Ramos (cell line): ENCODE data around the gene KRT75.
"Not testable (repeated sequence)": the region's sequence is repeated elsewhere in the genome, so short reads cannot be mapped to it uniquely, and the experiment has no call there.

Experiments
- in situ Hi-C: fragments of 300-500 bp; cut with MboI; formaldehyde crosslinking; loops from one replicate; pipeline ENCODE4 v1.14.3; 2022; ENCODE audit warnings: low sequenced_read_pairs; ENCODE audit not compliant: unreplicated experiment

KRT75 gene

GRCh38 chr12:52418576-52419110 lies 15.5 kb downstream of the KRT75 start:
- in situ Hi-C loops: no loop called here

DNA sequence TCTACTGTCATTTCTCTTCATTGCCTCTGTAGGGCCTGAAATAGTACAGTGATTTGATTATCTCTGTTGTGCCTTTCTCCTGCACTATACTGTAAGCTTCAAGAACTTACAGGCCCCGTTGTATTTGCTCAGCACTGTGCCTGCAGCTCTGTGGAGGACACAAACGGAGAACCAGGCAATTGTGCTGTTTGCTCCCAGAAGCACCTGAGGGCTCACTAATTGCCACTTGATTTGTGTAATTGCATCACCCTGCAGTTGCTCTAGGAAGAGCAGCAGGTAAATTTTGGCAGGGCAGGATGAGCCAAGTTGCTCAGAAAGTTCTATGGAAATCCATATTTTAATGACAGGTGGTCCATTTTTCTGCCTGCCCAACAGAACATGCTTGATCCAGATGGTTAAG lies 16.4 kb downstream of the KRT75 start:
- in situ Hi-C loops: no loop called here

DNA sequence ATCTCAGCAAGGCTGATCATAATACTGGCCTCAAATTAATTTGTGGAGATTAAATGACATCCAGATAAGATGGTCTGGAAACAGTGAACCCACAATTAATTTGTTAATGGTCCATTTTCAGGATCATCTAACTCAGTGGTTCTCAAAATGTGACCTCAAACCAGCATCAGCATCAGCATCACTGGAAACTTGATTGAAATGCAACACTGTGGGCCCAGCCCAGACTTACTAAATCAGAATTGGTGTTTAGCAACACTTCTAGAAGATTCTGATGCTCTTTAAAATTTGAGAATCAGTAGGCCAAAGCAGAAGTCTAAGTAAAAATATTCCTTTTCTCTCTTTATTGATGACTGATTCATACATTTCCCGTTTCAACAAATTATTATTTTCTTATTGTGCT lies 17.4 kb downstream of the KRT75 start:
- in situ Hi-C loops: no loop called here

DNA sequence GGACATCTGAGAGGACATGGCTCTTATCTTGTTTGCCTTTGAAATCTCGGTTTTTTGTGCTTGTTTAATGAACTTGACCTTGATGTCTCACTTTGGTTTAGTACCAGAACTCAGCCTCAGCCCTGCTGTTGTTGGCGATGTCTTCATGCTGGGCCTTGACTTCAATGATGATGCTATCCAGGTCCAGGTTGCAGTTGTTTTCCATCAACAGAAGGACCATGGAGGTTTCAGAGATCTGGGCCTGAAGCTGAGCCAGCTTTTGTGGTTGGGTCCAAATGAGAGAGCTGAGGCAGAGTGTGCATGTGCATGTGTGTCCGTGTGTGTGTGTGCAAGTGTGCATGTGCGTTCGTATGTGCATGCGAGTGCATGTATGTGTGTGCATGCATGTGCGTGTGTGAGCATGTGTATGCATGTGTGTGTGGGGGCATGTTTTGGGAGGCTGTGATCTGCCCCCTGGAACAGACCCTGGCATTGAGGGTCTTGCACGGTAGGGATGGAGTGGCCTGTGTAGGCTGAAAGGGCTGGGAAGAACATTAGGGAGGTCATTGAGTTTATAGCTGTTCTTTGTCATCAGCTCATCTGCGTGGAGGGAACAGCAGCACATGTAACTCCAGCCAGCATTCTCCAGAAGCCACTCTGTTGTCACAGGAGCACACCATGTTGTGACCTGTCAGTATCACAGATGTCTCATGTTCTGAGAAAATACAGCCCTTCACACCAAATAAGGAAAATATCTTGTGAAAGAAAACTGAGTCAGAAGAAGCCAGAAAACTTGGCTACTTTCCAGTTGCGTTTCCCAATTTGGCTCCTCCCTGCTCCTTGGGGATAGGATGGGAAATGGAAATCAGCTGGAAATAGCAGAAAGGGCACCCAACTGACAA lies 18.1 kb downstream of the KRT75 start:
- in situ Hi-C loops: no loop called here

- in situ Hi-C loops: no loop called here
Observed at GRCh38 chr12:52414936-52415335, 19.2 kb downstream of the KRT75 start.

DNA sequence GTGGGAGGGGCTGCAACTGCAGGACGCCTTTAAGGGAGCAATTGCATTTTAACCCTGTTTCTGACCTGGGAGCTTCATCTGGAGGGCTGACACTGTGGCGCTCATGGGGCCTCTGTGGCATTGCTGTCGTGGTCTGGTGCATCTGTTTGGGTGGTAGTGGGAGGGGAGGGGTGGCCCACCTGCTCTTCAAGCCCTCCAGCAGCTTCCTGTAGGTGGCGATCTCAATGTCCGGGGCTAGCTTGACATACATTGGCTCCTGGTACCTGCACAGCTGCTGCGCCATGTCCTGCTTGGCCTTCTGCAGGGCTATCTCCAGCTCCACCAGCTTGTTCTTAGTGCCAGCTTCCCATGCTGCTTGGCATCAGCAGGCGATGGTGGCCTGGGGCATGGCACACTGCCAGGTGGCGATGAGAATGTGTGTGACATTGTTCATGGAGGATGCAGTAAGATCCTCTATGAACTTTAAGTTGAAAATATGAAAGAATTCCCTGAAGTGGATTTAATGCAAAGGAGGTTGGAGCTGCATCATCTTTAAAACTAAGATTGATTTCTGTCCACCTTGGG lies 20.3 kb downstream of the KRT75 start:
- in situ Hi-C loops: no loop called here

GRCh38 chr12:52413202-52413601 lies 21.0 kb downstream of the KRT75 start:
- in situ Hi-C loops: no loop called here

- in situ Hi-C loops: no loop called here
Observed at GRCh38 chr12:52411815-52412214, 22.4 kb downstream of the KRT75 start.

DNA sequence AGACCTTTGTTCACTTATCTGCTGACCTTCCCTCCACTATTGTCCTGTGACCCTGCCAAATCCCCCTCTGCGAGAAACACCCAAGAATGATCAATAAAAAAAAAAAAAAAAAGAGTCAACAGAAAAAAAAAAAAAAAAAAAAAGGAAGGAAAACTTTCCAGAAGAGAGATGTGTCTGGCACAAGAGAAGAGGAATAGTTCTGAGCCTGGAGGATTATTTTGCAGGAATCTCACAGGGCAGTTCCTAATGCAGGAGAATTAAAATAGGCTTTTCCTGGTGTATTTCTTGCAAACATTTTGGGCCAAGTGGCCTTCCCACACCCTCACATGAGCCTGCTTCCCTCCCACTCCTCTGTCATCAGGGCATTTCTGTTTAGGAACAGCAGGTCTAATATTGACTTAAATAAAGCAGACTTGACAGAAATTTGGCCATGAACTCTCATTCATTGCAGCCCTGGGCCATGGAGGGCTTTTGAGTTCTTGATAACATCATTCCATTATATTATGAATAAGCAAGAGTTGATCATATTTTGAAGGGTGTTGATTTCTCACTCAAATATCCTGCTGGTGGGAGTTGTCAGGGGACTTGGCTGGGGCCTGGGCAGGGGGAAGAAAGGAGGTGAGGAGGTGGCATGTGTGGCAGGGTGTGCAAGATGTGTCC lies 23.5 kb downstream of the KRT75 start:
- in situ Hi-C loops: not testable (repeated sequence)

GRCh38 chr12:52407918-52408317 lies 26.3 kb downstream of the KRT75 start:
- in situ Hi-C loops: no loop called here

DNA sequence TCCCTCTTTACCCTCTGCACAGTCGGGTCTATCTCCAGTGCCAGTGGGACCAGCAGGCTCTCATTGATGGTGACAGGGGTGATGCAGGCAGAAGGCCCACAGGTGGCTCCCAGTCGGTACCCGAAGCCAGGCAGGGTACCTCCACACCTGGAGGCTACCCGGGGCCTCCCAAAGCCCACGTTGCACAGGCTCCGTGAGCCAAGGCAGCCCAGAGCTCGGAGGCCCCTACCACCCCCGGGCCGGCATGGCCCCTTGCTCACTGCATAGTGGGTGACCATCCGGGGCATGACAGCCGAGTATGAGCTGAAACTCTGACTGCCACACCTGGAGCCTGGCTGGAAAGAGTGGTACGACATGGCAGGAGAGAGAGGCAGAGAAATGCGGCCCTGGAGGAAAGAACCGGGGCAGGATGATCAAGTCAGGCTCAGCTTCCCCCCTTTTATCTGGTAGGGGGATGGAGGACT lies 28.2 kb downstream of the KRT75 start, which contains the start of gene KRT82:
KRT82 (minus strand) TSS at position 414 of the 464 bp plus-strand sequence; CDS start at position 356, 58 bp downstream.
- in situ Hi-C loops: no loop called here

GRCh38 chr12:52404951-52405350 lies 29.2 kb downstream of the KRT75 start:
- in situ Hi-C loops: no loop called here

GRCh38 chr12:52403561-52403960 lies 30.6 kb downstream of the KRT75 start:
- in situ Hi-C loops: no loop called here

DNA sequence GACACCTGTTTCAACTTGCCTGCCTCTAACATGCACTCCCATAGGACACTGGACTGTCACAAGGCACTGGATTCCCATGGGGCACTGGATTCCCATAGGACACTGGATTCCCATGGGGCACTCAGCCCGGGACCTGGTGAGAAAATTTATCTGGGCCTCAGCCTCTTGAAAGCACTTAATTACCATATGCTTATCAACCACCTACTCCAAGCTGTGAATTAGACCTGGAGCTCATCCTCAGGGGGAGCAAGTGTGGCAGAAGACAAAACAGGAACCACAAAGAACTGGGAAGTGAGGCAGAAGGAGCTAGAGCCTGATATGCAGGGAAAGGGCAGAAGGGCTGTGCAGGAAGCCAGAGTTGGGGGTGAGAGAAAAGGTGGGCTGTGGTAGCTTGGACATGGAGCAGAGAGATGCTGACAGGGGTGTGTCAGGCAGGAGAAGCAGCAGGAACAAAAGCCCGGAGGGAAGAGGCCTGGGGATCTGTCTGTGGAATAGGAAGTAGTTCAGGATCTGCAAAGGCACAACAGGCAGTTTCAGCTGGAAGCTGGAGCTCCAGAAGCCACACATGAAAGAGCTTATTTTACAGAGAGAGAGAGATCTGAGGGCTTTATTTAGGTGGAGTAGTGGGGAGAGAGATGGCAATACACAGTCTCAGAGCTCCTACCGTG lies 31.2 kb downstream of the KRT75 start:
- in situ Hi-C loops: no loop called here

DNA sequence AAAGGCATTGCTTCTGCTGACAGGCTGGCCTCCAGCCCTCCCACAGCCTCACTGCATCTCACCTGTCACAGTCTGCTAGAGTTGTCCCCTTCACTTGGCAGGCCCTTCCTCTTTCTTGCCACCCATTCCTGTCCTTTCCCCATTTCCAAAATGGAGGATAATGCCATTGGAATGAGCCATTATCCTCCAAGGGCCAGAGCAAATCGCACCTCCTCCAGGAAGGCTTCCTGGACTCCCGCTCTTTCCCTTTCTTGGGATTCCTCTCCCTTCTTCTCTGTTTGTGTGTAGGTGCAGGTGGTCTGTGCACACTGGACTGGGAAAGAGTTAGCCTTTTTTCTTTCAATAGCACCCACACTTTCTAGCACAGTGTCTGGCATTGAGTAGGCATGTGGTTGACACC lies 31.8 kb downstream of the KRT75 start:
- in situ Hi-C loops: no loop called here

GRCh38 chr12:52401926-52402325 lies 32.2 kb downstream of the KRT75 start:
- in situ Hi-C loops: no loop called here

DNA sequence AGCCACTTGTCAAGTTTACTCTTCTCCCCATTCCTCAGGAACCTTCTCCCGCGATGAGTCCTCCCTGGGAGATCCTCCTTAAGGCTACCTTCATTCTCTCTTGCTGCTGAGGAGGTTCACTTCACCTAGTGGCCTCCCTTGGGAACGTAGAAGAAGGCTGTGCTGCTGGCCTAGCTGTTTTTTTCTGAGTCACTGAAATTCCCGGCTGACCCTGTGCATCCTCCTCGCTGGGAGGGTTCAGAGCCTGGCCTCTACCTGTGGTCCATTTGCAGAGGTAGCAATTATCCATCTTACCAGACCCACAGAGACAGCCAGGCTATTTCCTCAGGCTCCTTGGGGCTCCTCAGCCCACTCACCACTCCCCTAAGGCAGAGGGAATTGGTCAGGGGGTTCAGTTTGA lies 32.6 kb downstream of the KRT75 start:
- in situ Hi-C loops: no loop called here

GRCh38 chr12:52400906-52401305 lies 33.3 kb downstream of the KRT75 start:
- in situ Hi-C loops: no loop called here

- in situ Hi-C loops: no loop called here
Observed at GRCh38 chr12:52399756-52400155, 34.4 kb downstream of the KRT75 start.

- in situ Hi-C loops: no loop called here
Observed at GRCh38 chr12:52398176-52398575, 36.0 kb downstream of the KRT75 start.
